ENCODE data around the gene HOXB4. TPM values are rescaled to one million over a fixed set of nuclear protein-coding genes. Genes with fewer than 3 reads are reported as not detected.

The HOXB4 gene
- total RNA-seq, 1 experiment from 2014 or later = not detected

DNA sequence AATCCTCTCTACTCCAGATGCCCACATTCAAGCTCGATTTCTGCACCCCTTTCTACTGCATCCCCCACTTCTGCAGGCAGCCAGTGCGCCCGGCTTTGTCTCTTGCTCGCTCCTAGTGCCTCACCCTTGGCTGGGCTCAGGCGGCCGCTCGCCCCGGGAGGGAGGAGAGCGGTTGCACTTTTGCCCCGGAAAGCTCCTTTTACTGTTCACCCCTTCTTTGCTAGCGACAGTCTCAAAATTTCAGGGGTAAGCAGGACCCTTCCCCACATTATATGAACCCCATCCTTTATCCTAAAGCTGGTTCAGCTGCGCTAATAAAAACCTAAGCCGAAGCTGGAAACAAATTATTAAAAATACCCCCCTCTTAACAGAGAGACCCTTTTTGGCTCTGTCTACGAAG is 14.4 kb upstream of the HOXB4 start:
- H3K14ac ChIP-seq (ENCODE audit: insufficient read depth, low read length) = no peak overlapping the region
- Mint-ChIP-seq H3K4me1 (peaks cover 4 to 29% of the 10 kb centered on the region in 2 experiments), H3K27ac (no peak overlapping the region), H3K9me3 (peaks cover 5 to 15% of the 10 kb centered on the region in 2 experiments; a peak in 2 of 5 replicates), H3K27me3 (ENCODE audit: low read depth) (peaks cover 100% of the 10 kb centered on the region), H3K4me3 (no peak overlapping the region), H3K36me3 (ENCODE audit: insufficient read depth in 1 of 3, low read depth in 3 of 3) (no peaks in the 10 kb centered on the region)
- no peak for TF ChIP-seq CTCF (conservative IDR thresholded peaks at IDR 0.05)
- peaks cover 99% of the 10 kb centered on the region for H3K27me3 ChIP-seq (ENCODE audit: insufficient read depth, low read length)
- H3K27ac ChIP-seq (ENCODE audit: insufficient read length, low read depth, low read length) = no peak overlapping the region
- no peak overlapping the region for H3K4me2 ChIP-seq (ENCODE audit: insufficient read depth, insufficient read length, low read length)
- no peak overlapping the region for H3K23ac ChIP-seq (ENCODE audit: insufficient read length, low read depth, low read length)
- H3K9me3 ChIP-seq (ENCODE audit: control insufficient read depth, low read depth, low read length) = no peaks in the 10 kb centered on the region
- H3K79me2 ChIP-seq (ENCODE audit: insufficient read depth, low read length) = no peaks in the 10 kb centered on the region
- H3T11ph ChIP-seq (ENCODE audit: low read length) = no peak overlapping the region
- H2AFZ ChIP-seq (ENCODE audit: low read length) = no peak overlapping the region
- H3K23me2 ChIP-seq (ENCODE audit: insufficient read length, low read depth, low read length, poor library complexity, severe bottlenecking) = no peaks in the 10 kb centered on the region
- no peak overlapping the region for H3K56ac ChIP-seq (ENCODE audit: insufficient read length, low read depth, low read length)
- no peak overlapping the region for H2BK12ac ChIP-seq (ENCODE audit: insufficient read length, low read depth, low read length)
- no peak overlapping the region for H2AK5ac ChIP-seq (ENCODE audit: insufficient read length, low read length)
- no CpG with 5 or more reads among the region's 14 CpGs for WGBS (ENCODE audit: extremely low coverage, insufficient read length, low lambda C conversion rate)
- no peak overlapping the region for H2BK5ac ChIP-seq (ENCODE audit: insufficient read length, low read length)
- no peak overlapping the region for H4K8ac ChIP-seq (replicated peaks; ENCODE audit: insufficient read length, low read depth, low read length)
- no peak overlapping the region for H3K9ac ChIP-seq (ENCODE audit: extremely low read depth, insufficient read length, low read length)
- H4K91ac ChIP-seq (ENCODE audit: insufficient read length, low read depth, low read length) = no peak overlapping the region
- no peak for DNase-seq
- no peaks in the 10 kb centered on the region for H3K79me1 ChIP-seq (ENCODE audit: insufficient read depth, low read depth, low read length, poor library complexity, severe bottlenecking)
- no peak overlapping the region for H3K18ac ChIP-seq (ENCODE audit: insufficient read length, low read depth, low read length)
- H4K5ac ChIP-seq (ENCODE audit: insufficient read length, low read depth, low read length) = no peak overlapping the region
- no peak overlapping the region for H2BK120ac ChIP-seq (ENCODE audit: low read depth, low read length, poor library complexity, severe bottlenecking)
- no peak overlapping the region for H3K4ac ChIP-seq (ENCODE audit: low read depth, low read length)
- H4K20me1 ChIP-seq (ENCODE audit: control insufficient read depth, insufficient read depth, insufficient read length) = no peaks in the 10 kb centered on the region
- no peak overlapping the region for H2BK20ac ChIP-seq (ENCODE audit: low read depth, low read length, poor library complexity, severe bottlenecking)
- no peak overlapping the region for H2BK15ac ChIP-seq (ENCODE audit: low read depth, low read length)
- H3K4me1 ChIP-seq (ENCODE audit: insufficient read depth, low read length) = no peaks in the 10 kb centered on the region

Measured in H9 (cell line).